Sigmoid colon (tissue), 7 donors: ENCODE measurements around the gene KDF1. TPM values are rescaled to one million over a fixed set of nuclear protein-coding genes. Genes with fewer than 3 reads are reported as not detected.

Source experiments
- DNase-seq: peaks from one replicate; pipeline ENCODE4 v3.0.0-alpha.2; 2019
- H3K27ac ChIP-seq, 4 donors: fragments of 200-600 bp; sonication (generic); one replicate each; pipeline ENCODE4 v1.5.1; 2016 to 2019; ENCODE audit warnings: mild to moderate bottlenecking in 1 of 4
- H3K27me3 ChIP-seq, 3 donors: fragments of 200-600 bp; sonication (generic); one replicate each; pipeline ENCODE4 v1.5.1; 2019; ENCODE audit warnings: mild to moderate bottlenecking in 1 of 3
- H3K36me3 ChIP-seq, 4 donors: fragments of 200-600 bp; sonication (generic); one replicate each; pipeline ENCODE4 v1.5.1; 2016 to 2019
- H3K4me1 ChIP-seq, 4 donors: fragments of 200-600 bp; sonication (generic); one replicate each; pipeline ENCODE4 v1.5.1; 2017 to 2019
- H3K4me3 ChIP-seq, 4 donors: fragments of 200-600 bp; sonication (generic); one replicate each; pipeline ENCODE4 v1.5.1; 2017 to 2019; ENCODE audit warnings: mild to moderate bottlenecking in 2 of 4, moderate library complexity in 1 of 4
- H3K9me3 ChIP-seq, 4 donors: fragments of 200-600 bp in 3 of 4; sonication (generic) in 3 of 4; one replicate each; pipeline versions ENCODE4 v1.5.1 to v1.6.1; 2013 to 2019
- CTCF ChIP-seq, 4 experiments: fragments of 450-650 bp in 3 of 4; fragments of 200-600 bp in 1 of 4; IDR thresholded peaks; one replicate each; pipeline ENCODE4 v1.5.1; 2016 to 2019; ENCODE audit warnings: antibody characterized with exemption in 4 of 4, mild to moderate bottlenecking in 3 of 4, moderate library complexity in 2 of 4
- EP300 ChIP-seq, 4 donors: sonication (generic); formaldehyde crosslinking; IDR thresholded peaks; one replicate each; pipeline ENCODE4 v1.6.1; 2017; ENCODE audit warnings: antibody characterized with exemption in 4 of 4
- POLR2A ChIP-seq, 2 donors: fragments of 450-650 bp; IDR thresholded peaks; one replicate each; pipeline ENCODE4 v1.6.1; 2016; ENCODE audit warnings: antibody characterized with exemption in 2 of 2, mild to moderate bottlenecking in 2 of 2, moderate library complexity in 2 of 2
- POLR2AphosphoS5 ChIP-seq, 4 donors: sonication (generic); formaldehyde crosslinking; IDR thresholded peaks; one replicate each; pipeline ENCODE4 v1.6.1; 2017; ENCODE audit warnings: antibody characterized with exemption in 4 of 4
- WGBS, 2 donors: extraction: QIAGEN DNeasy Blood & Tissue Kit; methylation state at CpG; one replicate each; pipeline ENCODE4 v1.1.7; 2013; 5-methylcytosine and 5-hydroxymethylcytosine counted together
- intact Hi-C: fragments of 100-400 bp; cut with DNase I; formaldehyde crosslinking; loops from one replicate; pipeline ENCODE4 v1.15.1; 2023
- polyA plus RNA-seq, 3 donors: library from polyadenylated mRNA; stranded (reverse); fragments of 200-250 nt; gene quantifications; one replicate each; pipeline ENCODE4 v1.2.3, GENCODE V29; 2013
- total RNA-seq, 4 donors: library from RNA; depleted of rRNA; stranded (reverse); fragments of >200 nt; gene quantifications; one replicate each; pipeline ENCODE4 v1.1.0, GENCODE V29; 2016
- donor health status: healthy with polysubstance abuse.
- donor health status: Bipolar disorder and iron deficiency.
- donor health status: healthy.

Gene KDF1
- total and polyA plus RNA-seq, 7 donors = 15.0 to 26.8 (median 20.4) TPM; not detected in 4

GRCh38 chr1:26900815-26901511 lies 59.3 kb downstream of the KDF1 start:
- H3K4me3 ChIP-seq = peak overlapping the region; percentile 84 to 94 (median 88)

GRCh38 chr1:26900001-26900814 lies 60.1 kb downstream of the KDF1 start, which contains the start of gene GPATCH3:
Gene GPATCH3, minus strand, starts transcription at chr1:26900467. Its CDS starts 25 bp downstream, at chr1:26900442.
- peaks cover 0 to 30% (median 6%) of the 10 kb centered on the region in 4 donors for H3K36me3 ChIP-seq
- 0% methylated on average over 50 of the region's 50 CpGs for WGBS, 2 donors
- no peaks in the 10 kb centered on the region for H3K27me3 ChIP-seq
- DNase-seq = peak; percentile 97
- intact Hi-C loops = no loop called here
- peak within 1 kb of the TSS; percentile 84 to 94 (median 88) for H3K4me3 ChIP-seq
- TF ChIP-seq EP300 (IDR thresholded peaks at IDR 0.05) (no peak), POLR2A (IDR thresholded peaks at IDR 0.05) (peak; percentile 23 to 27), POLR2AphosphoS5 (IDR thresholded peaks at IDR 0.05) (peak; percentile 48 to 81 (median 79))
- no peaks in the 10 kb centered on the region for H3K9me3 ChIP-seq
- peak within 1 kb of the TSS; percentile 79 to 84 (median 82) for H3K27ac ChIP-seq
- peaks cover 0 to 21% (median 13%) of the 10 kb centered on the region in 4 donors for H3K4me1 ChIP-seq

More at GRCh38 chr1:26900815-26901511, 59.3 kb downstream of the KDF1 start:
- H3K27ac ChIP-seq = peak overlapping the region; percentile 79 to 84 (median 82)
- no peak for TF ChIP-seq EP300 (IDR thresholded peaks at IDR 0.05)
- no peak for TF ChIP-seq CTCF (IDR thresholded peaks at IDR 0.05)
- TF ChIP-seq POLR2AphosphoS5 (IDR thresholded peaks at IDR 0.05) = no peak
- no peak for TF ChIP-seq POLR2A (IDR thresholded peaks at IDR 0.05)
- 65 to 72% methylated on average over 18 of the region's 18 CpGs for WGBS, 2 donors
- intact Hi-C loops = no loop called here
- DNase-seq = no peak
- H3K27me3 ChIP-seq = no peaks in the 10 kb centered on the region
- peaks cover 0 to 21% (median 13%) of the 10 kb centered on the region in 4 donors for H3K4me1 ChIP-seq
- H3K9me3 ChIP-seq = no peaks in the 10 kb centered on the region
- peaks cover 0 to 22% (median 5%) of the 10 kb centered on the region in 4 donors for H3K36me3 ChIP-seq

Other genes starting within 250 kb of the KDF1 start
- 10 to 100 TPM in 3 of 4 donors, 1 to 10 TPM in 1; 9.6 to 24.9 (median 14.1) TPM for gene PIGV, start 172.5 kb downstream of the KDF1 start, total RNA-seq
- 10 to 100 TPM in 1 of 3 donors, 1 to 10 TPM in 2; 5.1 to 12.1 (median 7.2) TPM for gene PIGV, start 172.5 kb downstream of the KDF1 start, polyA plus RNA-seq
- 10 to 100 TPM in 2 of 4 donors, 1 to 10 TPM in 2; 7.5 to 13.6 (median 10.7) TPM for gene ZDHHC18, start 133.8 kb downstream of the KDF1 start, total RNA-seq
- 10 to 100 TPM; 12.0 to 19.4 (median 17.5) TPM for gene ZDHHC18, start 133.8 kb downstream of the KDF1 start, polyA plus RNA-seq
- 1 to 10 TPM in 2 of 4 donors, not detected in 2; 1.1 to 2.2 TPM for gene SFN, start 97.3 kb downstream of the KDF1 start, total RNA-seq
- 100 to 1,000 TPM; 209 to 729 (median 212) TPM for gene SFN, start 97.3 kb downstream of the KDF1 start, polyA plus RNA-seq
- 10 to 100 TPM in 1 of 4 donors, 1 to 10 TPM in 3; 7.4 to 11.0 (median 9.8) TPM for gene GPN2, start 70.2 kb downstream of the KDF1 start, total RNA-seq
- gene GPN2, start 70.2 kb downstream of the KDF1 start, polyA plus RNA-seq = 10 to 100 TPM; 12.0 to 18.6 (median 18.5) TPM
- 1 to 10 TPM; 6.6 to 9.7 (median 7.5) TPM for gene GPATCH3, start 60.0 kb downstream of the KDF1 start, total RNA-seq
- gene GPATCH3, start 60.0 kb downstream of the KDF1 start, polyA plus RNA-seq = 10 to 100 TPM; 12.0 to 14.3 (median 12.8) TPM
- not detected for gene NR0B2, start 46.5 kb downstream of the KDF1 start, total RNA-seq
- under 1 TPM in 1 of 3 donors, not detected in 2; 0.82 TPM for gene NR0B2, start 46.5 kb downstream of the KDF1 start, polyA plus RNA-seq
- gene NUDC, start 38.7 kb downstream of the KDF1 start, total RNA-seq = 10 to 100 TPM; 51.9 to 82.1 (median 59.9) TPM
- gene NUDC, start 38.7 kb downstream of the KDF1 start, polyA plus RNA-seq = 10 to 100 TPM; 28.4 to 67.6 (median 38.4) TPM
- gene TRNP1, start 33.2 kb upstream of the KDF1 start, total RNA-seq = 10 to 100 TPM; 15.5 to 29.6 (median 20.2) TPM
- 10 to 100 TPM in 1 of 3 donors, 1 to 10 TPM in 2; 3.0 to 10.8 (median 4.3) TPM for gene TRNP1, start 33.2 kb upstream of the KDF1 start, polyA plus RNA-seq
- gene TENT5B, start 52.4 kb upstream of the KDF1 start, total RNA-seq = 100 to 1,000 TPM in 2 of 4 donors, 10 to 100 TPM in 2; 24.0 to 111 (median 86.4) TPM
- gene TENT5B, start 52.4 kb upstream of the KDF1 start, polyA plus RNA-seq = 1 to 10 TPM in 1 of 3 donors, under 1 TPM in 1, not detected in 1; 0.60 to 5.7 TPM
- gene SLC9A1, start 194.7 kb upstream of the KDF1 start, total RNA-seq = 10 to 100 TPM; 11.4 to 25.2 (median 13.3) TPM
- 10 to 100 TPM in 2 of 3 donors, 1 to 10 TPM in 1; 6.0 to 64.4 (median 10.6) TPM for gene SLC9A1, start 194.7 kb upstream of the KDF1 start, polyA plus RNA-seq